T-helper 17 cell (primary cell): ENCODE results near the gene CD300A. TPM values are rescaled to one million over a fixed set of nuclear protein-coding genes. Genes with fewer than 3 reads are reported as not detected.
"Not testable (repeated sequence)": the region's sequence is repeated elsewhere in the genome, so short reads cannot be mapped to it uniquely, and the experiment has no call there.

Experiments used
- ATAC-seq: fragments of 150-1000 bp; cut with Tn5 transposase; 2 replicates; pipeline ENCODE4 v1.10.0; 2021; ENCODE audit warnings: mild to moderate bottlenecking, moderate library complexity
- DNase-seq, 3 donors: peaks; one replicate each; pipeline versions ENCODE4 v3.0.0 to v3.0.0-alpha.2; 2020 to 2021
- H3K9me3 ChIP-seq: one replicate; pipeline ENCODE4 v1.7.0; 2013; ENCODE audit warnings: low read length, mild to moderate bottlenecking; ENCODE audit not compliant: control insufficient read depth, poor library complexity, severe bottlenecking
- H3K27ac Mint-ChIP-seq: one replicate; pipeline ENCODE4 v1.8.0; 2022; ENCODE audit warnings: mild to moderate bottlenecking, moderate library complexity, mixed read lengths
- H3K27me3 Mint-ChIP-seq: one replicate; pipeline ENCODE4 v1.8.0; 2022; ENCODE audit warnings: mixed read lengths
- H3K36me3 Mint-ChIP-seq: one replicate; pipeline ENCODE4 v1.8.0; 2022; ENCODE audit warnings: low read depth, mixed read lengths
- H3K4me1 Mint-ChIP-seq: one replicate; pipeline ENCODE4 v1.8.0; 2022; ENCODE audit warnings: mild to moderate bottlenecking, mixed read lengths
- H3K4me3 Mint-ChIP-seq: one replicate; pipeline ENCODE4 v1.8.0; 2022; ENCODE audit warnings: mild to moderate bottlenecking, moderate library complexity, mixed read lengths
- total RNA-seq, 4 donors: library from RNA in 2 of 4; stranded (reverse) in 2 of 4; gene quantifications; one replicate each; pipeline ENCODE4 v1.2.3 and lab custom pipeline; 2022 to 2026

The CD300A gene
- total RNA-seq, 2 donors from 2014 or later = 2.4 to 9.6 TPM

DNA sequence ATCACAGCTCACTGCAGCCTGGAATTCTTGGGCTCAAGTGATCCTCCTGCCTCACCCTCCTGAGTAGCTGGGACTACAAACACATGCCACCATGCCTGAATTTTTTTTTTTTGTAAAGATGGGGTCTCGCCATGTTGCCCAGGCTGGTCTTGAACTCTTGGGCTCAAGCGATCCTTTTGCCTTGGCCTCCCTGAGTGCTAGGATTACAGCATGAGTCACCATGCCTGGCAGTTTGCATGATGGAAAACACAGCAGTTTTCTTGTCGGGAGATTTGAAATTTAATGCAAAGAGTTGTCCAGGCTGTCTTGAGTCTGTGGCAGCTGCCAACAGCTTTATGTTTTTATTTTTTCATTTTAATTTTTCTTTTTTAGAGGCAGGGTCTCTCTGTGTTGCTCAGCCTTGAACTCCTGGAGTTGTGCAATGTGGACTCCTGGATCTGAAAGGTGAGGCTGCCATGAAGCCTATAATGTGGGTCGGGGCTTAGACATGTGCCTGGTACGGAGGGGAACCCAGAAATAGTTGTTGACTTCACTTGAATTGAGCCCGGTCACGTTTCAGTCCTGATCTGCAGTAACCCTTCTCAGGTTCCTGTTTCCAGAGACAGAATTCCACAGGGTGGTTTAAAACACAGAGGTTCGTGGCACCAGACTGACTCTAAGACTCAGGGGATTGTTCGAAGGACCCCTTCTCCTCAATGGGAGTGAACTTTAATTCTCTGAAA lies 18.7 kb downstream of the CD300A start:
- Mint-ChIP-seq H3K27me3 (no peaks in the 10 kb centered on the region), H3K27ac (no peak overlapping the region), H3K4me3 (no peak overlapping the region), H3K4me1 (peaks cover 7% of the 10 kb centered on the region), H3K36me3 (peaks cover 3% of the 10 kb centered on the region)
- ATAC-seq (no peak), DNase-seq (no peak)
- no peaks in the 10 kb centered on the region for H3K9me3 ChIP-seq

DNA sequence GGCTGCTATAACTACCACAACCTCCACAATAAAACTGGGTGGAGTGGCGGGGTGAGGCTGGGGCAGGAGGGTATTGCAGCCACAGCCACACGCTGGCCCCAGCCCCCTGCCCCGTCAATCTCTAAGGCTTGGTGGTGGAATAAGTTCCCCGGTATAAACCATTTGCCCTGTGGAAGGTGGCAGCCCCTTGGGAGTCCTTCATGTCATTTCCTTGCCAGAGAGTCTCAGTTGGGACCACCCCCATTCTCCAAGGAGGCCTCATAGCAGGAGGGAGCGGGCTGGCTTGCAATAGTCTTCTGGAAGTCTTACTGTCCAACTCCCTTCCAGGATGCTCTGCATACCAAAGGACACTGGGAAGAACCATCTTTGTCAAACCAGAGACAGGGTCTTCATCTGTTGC lies 19.4 kb downstream of the CD300A start:
- Mint-ChIP-seq H3K27ac (no peak overlapping the region), H3K4me1 (peaks cover 7% of the 10 kb centered on the region), H3K36me3 (peaks cover 3% of the 10 kb centered on the region), H3K27me3 (no peaks in the 10 kb centered on the region), H3K4me3 (no peak overlapping the region)
- ATAC-seq (no peak), DNase-seq (no peak)
- no peaks in the 10 kb centered on the region for H3K9me3 ChIP-seq

DNA sequence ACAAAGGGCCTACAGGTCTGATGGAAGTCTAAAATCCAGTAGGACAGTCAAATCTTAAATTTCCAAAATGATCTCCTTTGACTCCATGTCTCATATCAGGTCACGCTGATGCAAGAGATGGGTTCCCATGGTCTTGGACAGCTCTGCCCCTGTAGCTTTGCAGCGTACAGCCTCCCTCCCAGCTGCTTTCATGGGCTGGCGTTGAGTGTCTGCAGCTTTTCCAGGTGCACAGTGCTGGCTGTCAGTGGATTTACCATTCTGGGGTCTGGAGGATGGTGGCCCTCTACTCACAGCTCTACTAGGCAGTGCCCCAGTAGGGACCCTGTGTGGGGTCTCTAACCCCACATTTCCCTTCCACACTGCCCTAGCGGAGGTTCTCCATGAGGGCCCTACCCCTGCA lies 21.8 kb downstream of the CD300A start:
- not testable (repeated sequence) for H3K27me3 Mint-ChIP-seq, ATAC-seq, DNase-seq, H3K4me1 Mint-ChIP-seq, H3K36me3 Mint-ChIP-seq, H3K9me3 ChIP-seq, H3K27ac Mint-ChIP-seq, H3K4me3 Mint-ChIP-seq

DNA sequence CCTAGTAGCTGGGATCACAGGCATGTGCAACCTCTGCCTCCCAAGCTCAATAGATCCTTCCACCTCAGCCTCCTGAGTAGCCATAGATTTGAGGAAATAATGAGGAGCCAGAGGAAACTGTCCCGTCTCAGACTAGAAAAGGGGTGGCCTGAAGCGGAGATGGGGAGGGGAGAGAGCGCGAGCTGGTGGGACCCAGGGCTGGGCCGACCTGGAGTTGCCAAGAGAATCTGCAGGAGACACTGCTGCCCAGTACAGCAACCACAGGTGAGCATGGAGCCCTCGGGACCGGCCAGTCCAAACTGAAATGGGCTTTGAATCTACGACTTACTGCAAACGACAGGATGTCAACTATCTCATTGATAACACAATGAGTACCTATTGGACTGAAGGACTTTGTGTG lies 24.3 kb downstream of the CD300A start:
- H3K9me3 ChIP-seq = no peaks in the 10 kb centered on the region
- no peak for ATAC-seq
- H3K4me1 Mint-ChIP-seq = peaks cover 5% of the 10 kb centered on the region
- no peak for DNase-seq
- peaks cover 5% of the 10 kb centered on the region for H3K27me3 Mint-ChIP-seq
- no peak overlapping the region for H3K4me3 Mint-ChIP-seq
- peak overlapping the region; percentile 14 for H3K27ac Mint-ChIP-seq
- peaks cover 3% of the 10 kb centered on the region for H3K36me3 Mint-ChIP-seq

DNA sequence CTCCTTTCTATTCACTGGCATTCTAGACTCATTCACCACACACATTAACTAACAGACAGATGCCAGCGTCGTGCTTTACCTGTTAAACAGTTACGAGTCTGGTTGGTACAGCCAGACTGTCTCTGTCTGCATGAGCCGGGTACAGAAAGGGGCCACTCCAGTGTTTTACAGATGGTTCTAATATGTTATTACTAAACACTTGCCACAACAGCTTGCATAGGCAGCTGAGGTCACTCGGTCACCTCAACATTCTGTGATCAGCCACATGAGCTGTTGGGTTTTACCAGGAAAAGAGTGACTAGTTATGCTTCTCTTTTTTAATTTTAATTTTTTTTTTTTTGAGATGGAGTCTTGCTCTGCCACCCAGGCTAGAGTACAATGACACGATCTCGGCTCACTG lies 25.2 kb downstream of the CD300A start:
- DNase-seq (no peak), ATAC-seq (no peak)
- peaks cover 5% of the 10 kb centered on the region for H3K27me3 Mint-ChIP-seq
- H3K4me3 Mint-ChIP-seq = no peak overlapping the region
- H3K27ac Mint-ChIP-seq = no peak overlapping the region
- peaks cover 3% of the 10 kb centered on the region for H3K36me3 Mint-ChIP-seq
- H3K9me3 ChIP-seq = no peaks in the 10 kb centered on the region
- peaks cover 2% of the 10 kb centered on the region for H3K4me1 Mint-ChIP-seq

DNA sequence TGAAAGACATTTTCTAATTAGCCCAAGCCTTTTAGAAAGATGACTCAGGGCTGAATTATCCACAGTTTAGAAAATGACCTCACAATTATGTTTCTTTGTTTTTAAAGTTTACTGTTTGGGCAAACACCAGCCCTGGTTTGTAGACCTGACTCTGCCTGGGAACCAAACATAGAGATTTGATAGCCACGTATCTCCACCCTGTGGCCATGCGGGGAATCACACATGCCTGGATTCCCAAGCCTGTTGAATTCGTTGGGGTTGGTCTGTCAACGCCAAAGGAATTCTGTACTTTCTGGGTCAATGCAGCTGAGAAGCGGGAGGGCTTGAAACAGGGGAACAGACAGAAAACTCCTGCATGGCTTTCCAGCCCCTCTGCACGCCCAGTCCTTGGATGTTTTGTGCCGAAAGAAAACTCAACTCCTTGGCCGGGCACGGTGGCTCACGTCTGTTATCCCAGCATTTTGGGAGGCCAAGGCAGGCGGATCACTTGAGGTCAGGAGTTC lies 26.9 kb downstream of the CD300A start:
- H3K36me3 Mint-ChIP-seq = peaks cover 3% of the 10 kb centered on the region
- peaks cover 2% of the 10 kb centered on the region for H3K4me1 Mint-ChIP-seq
- no peak overlapping the region for H3K4me3 Mint-ChIP-seq
- peak; percentile 79 for ATAC-seq
- H3K27ac Mint-ChIP-seq = no peak overlapping the region
- H3K27me3 Mint-ChIP-seq = peaks cover 9% of the 10 kb centered on the region
- H3K9me3 ChIP-seq = no peaks in the 10 kb centered on the region
- DNase-seq = peak; percentile 34 to 63 (median 42)

DNA sequence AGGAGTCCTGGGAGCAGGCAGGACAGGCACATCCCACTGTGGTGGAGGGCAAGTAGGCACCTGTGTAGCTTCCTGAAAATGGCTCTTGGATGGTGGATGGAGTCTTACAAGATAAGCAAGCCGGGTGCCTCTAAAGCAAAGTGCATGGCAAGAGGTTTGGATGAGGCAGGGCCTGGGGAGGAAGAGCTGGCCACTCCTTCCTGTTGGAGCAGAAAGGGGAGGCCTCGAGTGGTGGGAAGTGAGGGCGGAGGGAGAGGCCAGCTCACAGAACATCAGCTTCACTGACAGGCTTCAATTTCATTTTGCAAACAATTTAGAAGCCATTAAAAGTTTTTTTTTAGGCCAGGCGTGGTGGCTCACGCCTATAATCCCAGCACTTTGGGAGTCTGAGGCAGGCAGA lies 31.0 kb downstream of the CD300A start:
- H3K27me3 Mint-ChIP-seq = peaks cover 15% of the 10 kb centered on the region
- no peak overlapping the region for H3K4me3 Mint-ChIP-seq
- no peak for DNase-seq
- H3K27ac Mint-ChIP-seq = peak overlapping the region; percentile 63
- H3K9me3 ChIP-seq = no peaks in the 10 kb centered on the region
- no peaks in the 10 kb centered on the region for H3K36me3 Mint-ChIP-seq
- ATAC-seq = no peak
- no peaks in the 10 kb centered on the region for H3K4me1 Mint-ChIP-seq

DNA sequence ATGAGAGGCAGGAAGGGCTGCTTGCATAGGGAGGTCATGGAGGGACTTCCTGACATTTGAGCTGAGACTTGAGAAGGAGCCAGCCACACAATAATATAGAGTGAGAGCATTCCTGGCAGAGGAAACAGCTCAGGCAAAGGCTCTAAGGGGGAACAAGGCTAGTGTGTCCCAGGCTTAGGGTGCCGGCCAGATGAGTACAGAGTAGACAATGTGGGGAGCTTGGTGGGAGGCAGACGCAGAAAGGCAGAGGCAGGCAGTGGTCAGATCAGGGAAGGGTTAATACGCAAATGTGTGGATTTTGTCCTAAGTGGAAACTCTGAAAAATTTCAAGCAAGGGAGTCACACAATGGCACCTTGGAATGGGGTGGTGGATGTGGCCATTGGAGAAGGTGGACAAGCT lies 33.6 kb downstream of the CD300A start:
- no peaks in the 10 kb centered on the region for H3K36me3 Mint-ChIP-seq
- no peaks in the 10 kb centered on the region for H3K4me1 Mint-ChIP-seq
- H3K27ac Mint-ChIP-seq = no peak overlapping the region
- no peak for ATAC-seq
- no peak for DNase-seq
- no peak overlapping the region for H3K4me3 Mint-ChIP-seq
- H3K9me3 ChIP-seq = no peaks in the 10 kb centered on the region
- H3K27me3 Mint-ChIP-seq = peaks cover 11% of the 10 kb centered on the region

DNA sequence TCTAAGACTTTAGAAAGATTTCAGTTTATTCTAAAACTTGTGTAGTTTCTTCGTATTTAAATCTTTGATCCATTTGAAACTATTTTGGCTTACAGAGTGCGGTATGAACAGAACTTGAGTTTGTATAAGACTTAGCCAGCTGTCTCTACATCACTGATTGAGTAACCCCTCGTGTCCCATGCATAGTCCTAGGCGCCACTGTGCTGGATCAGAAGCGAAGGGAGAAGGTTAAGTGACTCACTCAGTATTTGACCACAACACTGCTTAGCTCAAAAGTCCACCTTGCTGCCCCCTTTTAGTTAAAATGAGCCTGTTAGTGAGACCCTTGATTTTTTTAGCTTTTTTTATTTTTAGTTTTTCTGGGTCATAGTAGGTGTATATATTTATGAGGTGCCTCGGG lies 36.4 kb downstream of the CD300A start:
- no peak overlapping the region for H3K27ac Mint-ChIP-seq

DNA sequence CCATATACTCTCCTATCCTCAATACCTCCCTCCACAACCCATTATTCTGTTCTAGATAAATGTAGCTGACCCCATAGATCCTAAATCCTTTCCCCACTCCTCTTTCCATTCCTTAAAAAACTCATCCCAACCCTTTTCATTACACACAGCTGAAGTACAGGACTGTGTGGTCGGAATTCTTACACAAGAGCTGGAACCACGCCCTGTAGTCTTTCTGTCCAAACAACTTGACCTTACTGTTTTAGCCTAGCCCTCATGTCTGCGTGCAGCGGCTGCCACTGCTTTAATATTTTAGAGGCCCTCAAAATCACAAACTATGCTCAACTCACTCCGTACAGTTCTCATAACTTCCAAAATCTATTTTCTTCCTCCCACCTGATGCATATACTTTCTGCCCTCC lies 37.5 kb downstream of the CD300A start:
- not testable (repeated sequence) for H3K36me3 Mint-ChIP-seq

More for the DNA sequence above, 36.4 kb downstream of the CD300A start:
- no peaks in the 10 kb centered on the region for H3K36me3 Mint-ChIP-seq
- H3K27me3 Mint-ChIP-seq = peaks cover 5% of the 10 kb centered on the region
- DNase-seq = no peak
- no peaks in the 10 kb centered on the region for H3K4me1 Mint-ChIP-seq
- no peak overlapping the region for H3K4me3 Mint-ChIP-seq
- no peaks in the 10 kb centered on the region for H3K9me3 ChIP-seq
- no peak for ATAC-seq

DNA sequence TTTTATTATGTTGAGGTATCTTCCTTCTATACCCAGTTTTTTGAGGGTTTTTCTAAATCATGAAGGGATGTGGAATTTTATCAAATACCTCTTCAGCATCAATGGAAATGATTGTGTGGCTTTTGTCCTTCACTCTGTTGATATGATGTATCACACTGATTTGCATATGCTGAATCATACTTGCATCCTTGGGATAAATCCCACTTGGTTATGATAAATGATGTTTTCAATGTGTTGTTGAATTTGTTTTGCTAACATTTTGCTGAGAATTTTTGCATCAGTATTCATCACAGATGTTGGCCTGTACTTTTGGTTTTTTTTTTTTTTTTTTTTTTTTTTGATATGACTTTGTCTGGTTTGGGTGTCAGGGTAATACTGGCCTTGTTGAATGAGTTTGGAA lies 41.7 kb downstream of the CD300A start:
- Mint-ChIP-seq H3K4me1 (no peaks in the 10 kb centered on the region), H3K27ac (no peak overlapping the region), H3K4me3 (no peak overlapping the region), H3K27me3 (peaks cover 25% of the 10 kb centered on the region), H3K36me3 (peaks cover 4% of the 10 kb centered on the region)
- ATAC-seq (no peak), DNase-seq (no peak)
- no peaks in the 10 kb centered on the region for H3K9me3 ChIP-seq

More for the DNA sequence above, 37.5 kb downstream of the CD300A start:
- H3K4me1 Mint-ChIP-seq, H3K9me3 ChIP-seq, H3K4me3 Mint-ChIP-seq, H3K27me3 Mint-ChIP-seq, H3K27ac Mint-ChIP-seq, DNase-seq, ATAC-seq: not testable (repeated sequence)

DNA sequence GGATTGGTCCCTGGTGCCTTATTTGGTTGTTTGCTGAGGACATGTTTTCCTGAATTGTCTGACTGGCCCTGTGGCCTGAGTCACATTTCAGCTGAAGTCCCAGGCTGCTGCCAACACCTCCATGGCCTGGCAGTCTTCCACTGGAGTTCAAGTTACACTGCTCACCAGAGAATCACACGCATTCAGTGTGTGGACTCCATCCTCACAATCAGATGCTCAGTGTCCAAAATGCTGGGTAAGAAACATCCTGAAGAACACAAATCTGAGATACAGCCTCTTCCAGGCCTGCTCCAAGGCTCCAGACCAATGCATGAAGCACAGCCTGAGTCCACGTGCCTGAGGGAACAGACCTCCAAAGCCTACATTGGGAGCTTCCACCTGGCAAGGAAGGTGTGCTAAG lies 45.6 kb downstream of the CD300A start:
- no peak for DNase-seq
- H3K27ac Mint-ChIP-seq = peak overlapping the region; percentile 65

DNA sequence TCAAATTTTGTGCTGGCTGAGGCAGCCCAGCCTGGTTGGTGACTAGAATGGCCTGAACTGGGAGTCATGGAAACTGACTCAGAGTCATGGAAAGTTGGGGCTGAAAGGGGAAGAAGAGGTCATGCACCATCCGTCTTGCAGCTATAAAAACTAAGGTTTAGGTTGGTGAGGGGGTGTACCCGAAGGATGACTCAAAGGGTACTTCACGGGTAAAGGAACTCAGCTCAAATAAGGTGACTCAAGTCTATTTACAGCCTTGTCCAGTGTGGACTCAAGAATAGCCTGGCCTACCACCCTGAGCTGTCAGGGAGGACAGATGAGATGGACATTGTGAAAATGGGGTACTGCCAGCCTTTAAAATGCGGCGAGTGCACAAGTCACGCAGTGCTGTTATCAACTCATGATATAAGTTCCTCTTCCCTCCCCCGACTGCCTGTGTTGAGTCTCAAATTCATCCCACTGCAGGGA lies 46.2 kb downstream of the CD300A start:
- H3K27ac Mint-ChIP-seq = no peak overlapping the region
- DNase-seq (no peak), ATAC-seq (peak; percentile 50)
- peaks cover 4% of the 10 kb centered on the region for H3K36me3 Mint-ChIP-seq
- no peak overlapping the region for H3K4me3 Mint-ChIP-seq
- H3K27me3 Mint-ChIP-seq = peaks cover 34% of the 10 kb centered on the region
- no peaks in the 10 kb centered on the region for H3K4me1 Mint-ChIP-seq
- H3K9me3 ChIP-seq = no peaks in the 10 kb centered on the region

More for the DNA sequence above, 45.6 kb downstream of the CD300A start:
- Mint-ChIP-seq H3K4me3 (no peak overlapping the region), H3K4me1 (no peaks in the 10 kb centered on the region), H3K27me3 (peaks cover 33% of the 10 kb centered on the region), H3K36me3 (peaks cover 4% of the 10 kb centered on the region)
- H3K9me3 ChIP-seq = no peaks in the 10 kb centered on the region
- ATAC-seq = no peak
